ENCODE data around the gene MAGI2.
"Not testable (repeated sequence)": the region's sequence is repeated elsewhere in the genome, so short reads cannot be mapped to it uniquely, and the experiment has no call there.

MAGI2 gene

DNA sequence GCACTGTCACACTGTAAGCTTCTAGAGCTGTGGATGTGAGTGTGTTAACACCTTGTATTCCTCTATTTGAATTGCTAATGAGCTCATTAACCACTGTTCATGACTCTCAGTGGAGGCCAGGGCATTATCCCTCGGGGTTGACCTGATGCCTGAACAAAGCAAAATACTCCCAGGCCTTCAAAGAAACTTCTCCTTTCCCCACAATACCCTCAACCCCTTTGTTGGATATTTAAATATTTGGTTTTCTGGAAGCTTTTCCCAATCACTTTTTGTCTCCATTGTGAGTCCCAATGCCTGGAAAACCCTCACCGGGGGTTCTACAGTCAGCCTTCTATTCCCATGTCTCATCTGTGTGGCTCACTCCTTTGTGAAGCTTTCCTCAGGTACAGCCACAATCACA, 874.8 kb downstream of the MAGI2 start:
- DNase-seq (ENCODE audit: low read depth in 3 of 3, low spot score in 1 of 3), result no peak

GRCh38 chr7:78577174-78577952, 876.1 kb downstream of the MAGI2 start:
- not testable (repeated sequence) for DNase-seq (ENCODE audit: low read depth in 3 of 3, low spot score in 1 of 3)

DNA sequence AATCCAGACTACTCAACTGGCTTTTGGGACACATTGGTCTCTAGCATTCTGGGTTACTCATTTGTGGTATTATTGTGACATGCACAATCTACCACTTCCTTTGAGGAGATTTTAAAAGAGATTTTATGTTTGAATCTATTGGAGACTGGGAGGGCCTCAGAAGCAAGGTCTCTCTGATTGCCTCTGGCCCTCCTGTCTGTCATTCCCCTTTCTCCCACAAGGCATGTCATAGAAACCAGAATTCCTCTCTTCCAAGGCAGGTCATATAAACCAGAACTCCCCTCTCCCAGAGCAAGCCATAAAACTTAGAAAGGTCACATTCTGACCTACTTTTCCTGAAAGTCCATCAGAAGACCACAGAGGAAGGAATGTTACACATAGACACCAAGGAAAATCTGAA, 877.2 kb downstream of the MAGI2 start:
- DNase-seq (ENCODE audit: low read depth in 3 of 3, low spot score in 1 of 3), result no peak

DNA sequence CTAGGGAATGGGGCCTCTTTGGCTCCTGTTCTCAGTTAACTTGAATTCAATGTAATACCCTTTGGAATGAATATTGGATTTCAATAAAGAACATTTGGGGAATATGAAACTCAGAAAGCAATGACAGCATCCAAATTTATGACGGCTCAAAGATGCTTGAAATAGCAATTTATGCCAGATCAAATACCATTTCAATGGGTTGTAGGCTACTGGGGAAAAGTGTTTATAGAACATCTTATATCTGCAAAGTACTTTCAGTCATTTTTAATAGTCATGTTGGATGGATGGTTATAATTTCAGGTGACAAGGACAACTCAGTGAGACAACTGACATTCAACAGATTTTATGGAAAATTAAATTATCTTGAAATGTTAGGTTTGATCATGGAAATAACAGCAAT, 882.2 kb downstream of the MAGI2 start:
- DNase-seq (ENCODE audit: low read depth in 3 of 3, low spot score in 1 of 3), result no peak

DNA sequence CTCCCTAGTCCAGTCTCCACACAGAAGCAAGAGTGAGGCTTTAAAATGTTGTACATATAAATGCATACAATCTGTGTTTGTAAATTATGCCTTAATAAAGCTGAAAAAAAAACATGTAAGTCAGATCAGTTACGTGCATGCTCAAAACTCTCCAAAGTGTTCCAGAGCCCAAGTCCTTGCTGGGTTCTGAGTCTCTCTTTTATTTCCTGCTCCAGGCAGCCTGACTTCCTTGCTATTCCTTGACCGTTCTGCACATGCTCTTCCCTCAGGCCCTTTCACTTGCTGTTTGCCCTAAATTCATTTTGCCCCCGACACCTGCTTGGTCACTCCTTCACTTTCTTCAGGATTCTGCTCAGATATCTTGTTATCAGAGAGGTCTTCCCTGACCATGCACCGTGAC, 884.8 kb downstream of the MAGI2 start:
- no peak for DNase-seq (ENCODE audit: low read depth in 3 of 3, low spot score in 1 of 3)

GRCh38 chr7:78567836-78568235, 885.6 kb downstream of the MAGI2 start:
- DNase-seq (ENCODE audit: low read depth in 3 of 3, low spot score in 1 of 3), result no peak

GRCh38 chr7:78565784-78566183, 887.7 kb downstream of the MAGI2 start:
- DNase-seq (ENCODE audit: low read depth in 3 of 3, low spot score in 1 of 3), result no peak

DNA sequence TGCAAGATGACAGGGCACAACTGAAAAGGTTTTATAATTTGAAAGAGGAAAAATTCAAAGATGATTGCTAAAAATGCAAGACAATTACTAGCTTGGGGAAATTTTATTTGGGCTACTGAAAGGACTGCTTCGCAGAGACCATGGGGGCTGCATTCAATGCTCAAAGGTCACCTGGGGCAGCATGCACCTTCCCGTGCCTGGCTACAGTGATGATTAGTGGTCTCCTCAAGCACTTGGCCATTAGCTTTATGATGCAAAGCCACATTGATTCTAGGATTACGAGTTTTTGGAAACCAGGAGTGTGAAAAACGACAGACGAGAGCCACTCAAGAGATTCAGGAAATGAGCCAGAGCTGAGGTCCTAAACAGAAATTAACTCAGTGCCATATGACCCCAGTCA, 890.3 kb downstream of the MAGI2 start:
- no peak for DNase-seq (ENCODE audit: low read depth in 3 of 3, low spot score in 1 of 3)

DNA sequence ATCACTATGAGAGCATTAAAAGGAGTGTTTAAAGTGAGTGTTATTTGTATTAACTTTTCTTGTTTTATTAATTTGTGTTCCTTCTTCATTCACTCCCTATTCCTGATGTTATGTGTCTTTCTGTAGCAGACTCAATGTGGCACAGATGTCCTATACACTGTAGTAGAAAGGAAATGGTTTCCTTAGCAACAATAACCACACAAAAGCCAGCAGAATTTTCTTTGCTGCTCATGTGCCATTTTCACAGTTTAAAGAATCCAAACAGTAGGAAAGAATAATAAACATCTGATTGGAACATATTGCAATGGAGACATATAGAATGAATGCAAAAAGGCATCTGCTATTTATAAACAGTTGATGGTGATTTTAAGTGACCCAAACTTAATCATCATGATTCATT, 891.3 kb downstream of the MAGI2 start:
- DNase-seq (ENCODE audit: low read depth in 3 of 3, low spot score in 1 of 3), result no peak

GRCh38 chr7:78558566-78558965, 894.9 kb downstream of the MAGI2 start:
- no peak for DNase-seq (ENCODE audit: low read depth in 3 of 3, low spot score in 1 of 3)

GRCh38 chr7:78543976-78544375, 909.5 kb downstream of the MAGI2 start:
- no peak for DNase-seq (ENCODE audit: low read depth in 3 of 3, low spot score in 1 of 3)

DNA sequence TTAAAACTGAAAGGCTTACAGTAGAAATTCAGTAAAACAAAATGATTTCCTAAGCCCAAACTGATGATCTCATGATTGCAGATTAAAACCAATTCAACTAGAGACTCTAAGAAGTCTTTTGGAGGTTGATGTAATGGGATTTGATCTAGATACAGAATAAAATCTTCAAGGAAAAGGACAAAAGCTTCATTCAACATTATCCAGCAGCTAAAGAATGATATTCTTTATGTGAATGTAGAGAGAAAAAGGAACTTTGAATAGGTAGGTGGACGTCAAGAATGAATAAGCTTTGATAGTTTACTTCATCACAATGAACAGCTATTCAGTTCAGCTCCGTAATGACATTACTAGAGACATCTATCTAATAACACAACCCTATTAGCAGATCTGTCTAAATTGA, 910.5 kb downstream of the MAGI2 start:
- DNase-seq (ENCODE audit: low read depth in 3 of 3, low spot score in 1 of 3), result no peak

DNA sequence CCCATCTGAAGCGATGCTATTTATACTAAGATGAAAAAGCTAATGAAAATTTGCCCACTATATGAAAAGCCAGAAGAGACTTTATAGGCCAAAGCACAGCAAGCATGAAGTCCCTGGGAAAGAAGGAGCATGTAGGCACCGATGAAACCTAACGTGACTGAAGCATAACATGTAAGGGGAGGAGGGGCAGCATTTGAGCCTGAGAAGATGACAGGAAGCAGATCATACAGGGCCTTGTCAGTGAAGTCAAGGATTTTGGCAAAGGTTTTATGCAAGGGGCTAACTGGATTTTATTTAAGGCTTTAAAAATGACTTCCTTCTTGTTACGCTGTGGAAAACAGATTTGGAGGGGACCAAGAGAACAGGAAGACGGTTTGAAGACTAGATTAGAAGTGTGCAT, 910.9 kb downstream of the MAGI2 start:
- no peak for DNase-seq (ENCODE audit: low read depth in 3 of 3, low spot score in 1 of 3)

- DNase-seq (ENCODE audit: low read depth in 3 of 3, low spot score in 1 of 3), result no peak
Measured at GRCh38 chr7:78539825-78540224, 913.6 kb downstream of the MAGI2 start.

DNA sequence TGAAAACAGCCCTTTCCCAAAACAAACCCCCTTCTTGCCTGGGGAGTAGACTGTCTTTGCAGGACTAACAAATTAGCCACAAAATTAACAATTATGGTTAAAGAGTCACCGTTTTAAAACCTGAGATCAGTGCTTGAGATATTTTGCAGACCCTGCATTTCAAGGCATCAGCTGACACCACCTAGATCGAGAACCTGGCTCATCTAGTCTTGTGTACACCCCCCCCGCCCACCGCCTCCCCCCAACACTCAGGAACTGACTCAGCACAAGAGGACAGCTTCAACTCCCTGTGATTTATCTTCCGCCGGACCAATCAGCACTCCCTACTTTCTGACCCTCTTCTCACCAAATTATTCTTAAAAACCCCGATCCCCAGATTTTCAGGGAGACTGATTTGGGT, 917.8 kb downstream of the MAGI2 start:
- DNase-seq (ENCODE audit: low read depth in 3 of 3, low spot score in 1 of 3), result no peak

- no peak for DNase-seq (ENCODE audit: low read depth in 3 of 3, low spot score in 1 of 3)
Measured at GRCh38 chr7:78530351-78530750, 923.1 kb downstream of the MAGI2 start.

GRCh38 chr7:78529392-78529791, 924.1 kb downstream of the MAGI2 start:
- DNase-seq (ENCODE audit: low read depth in 3 of 3, low spot score in 1 of 3), result no peak

GRCh38 chr7:78528964-78529363, 924.5 kb downstream of the MAGI2 start:
- DNase-seq (ENCODE audit: low read depth in 3 of 3, low spot score in 1 of 3), result no peak

DNA sequence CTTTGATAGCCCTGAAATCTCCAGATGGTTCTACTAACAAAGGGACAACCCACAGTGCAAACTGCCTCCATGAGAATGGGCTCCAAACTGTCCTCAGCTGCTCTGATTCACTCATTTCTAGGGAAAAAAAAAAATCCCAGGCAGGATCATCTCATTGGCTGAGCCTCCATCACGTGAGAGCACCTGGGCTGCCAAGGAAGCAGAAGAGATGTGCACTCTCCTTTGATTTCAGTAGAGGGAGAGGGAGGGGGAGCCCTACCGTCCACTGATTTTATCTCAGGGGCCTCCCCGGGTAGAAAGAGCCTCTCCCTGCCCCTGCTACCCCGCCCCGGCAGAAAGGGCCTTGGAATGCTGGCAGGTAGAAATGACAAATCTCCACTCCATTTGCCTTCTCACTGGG, 929.5 kb downstream of the MAGI2 start:
- no peak for DNase-seq (ENCODE audit: low read depth in 3 of 3, low spot score in 1 of 3)

DNA sequence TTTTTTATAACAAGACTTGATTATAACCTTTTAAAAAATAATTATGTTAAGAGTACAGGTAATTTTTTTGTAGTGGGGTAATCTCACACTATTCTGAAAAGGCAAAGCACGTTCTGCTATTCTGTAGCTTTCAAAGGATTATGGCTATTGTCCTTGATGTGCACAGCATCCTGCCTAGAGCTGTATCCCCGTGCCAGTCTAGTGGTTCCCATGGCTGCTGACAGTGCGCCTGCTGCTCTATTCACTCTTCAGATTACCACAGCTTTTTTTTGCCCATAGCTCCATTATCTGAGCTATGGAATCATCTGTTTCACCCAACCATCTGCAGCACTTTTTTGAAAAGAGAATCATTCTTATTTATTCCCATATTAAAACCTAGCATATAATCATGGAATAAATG, 931.5 kb downstream of the MAGI2 start:
- no peak for DNase-seq (ENCODE audit: low read depth in 3 of 3, low spot score in 1 of 3)

DNA sequence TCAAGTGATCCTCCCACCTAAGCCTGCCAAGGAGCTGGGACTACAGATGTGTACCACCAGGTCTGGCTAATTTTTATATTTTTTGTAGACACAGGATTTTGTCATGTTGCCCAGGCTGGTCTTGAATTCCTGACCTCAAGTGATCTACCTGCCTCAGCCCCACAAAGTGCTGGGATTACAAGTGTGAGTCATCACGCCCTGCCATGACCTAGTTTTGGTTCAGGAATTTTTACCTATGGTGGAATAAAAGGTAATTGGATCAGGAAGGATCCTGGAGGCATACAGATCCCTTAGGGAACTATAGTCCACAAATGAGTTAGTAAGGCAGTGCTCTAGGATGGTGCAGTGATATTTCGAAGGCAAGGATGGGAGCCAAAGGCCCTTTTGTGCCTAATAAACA, 937.0 kb downstream of the MAGI2 start:
- no peak for DNase-seq (ENCODE audit: low read depth in 3 of 3, low spot score in 1 of 3)

GRCh38 chr7:78514634-78515033, 938.8 kb downstream of the MAGI2 start:
- no peak for DNase-seq (ENCODE audit: low read depth in 3 of 3, low spot score in 1 of 3)

- no peak for DNase-seq (ENCODE audit: low read depth in 3 of 3, low spot score in 1 of 3)
Measured at GRCh38 chr7:78510580-78511188, 942.8 kb downstream of the MAGI2 start.

Data from stimulated activated CD4-positive, alpha-beta T cell treated with anti-CD3 and anti-CD28 coated beads, TNF-alpha, amount 100 ng/mL, for 1 hour (primary cell).